ENCODE measurements around the gene GPR135. TPM values are rescaled to one million over a fixed set of nuclear protein-coding genes. Genes with fewer than 3 reads are reported as not detected.

GPR135 gene
- total RNA-seq, 2 experiments from 2014 or later, result 0.81 to 0.91 TPM

DNA sequence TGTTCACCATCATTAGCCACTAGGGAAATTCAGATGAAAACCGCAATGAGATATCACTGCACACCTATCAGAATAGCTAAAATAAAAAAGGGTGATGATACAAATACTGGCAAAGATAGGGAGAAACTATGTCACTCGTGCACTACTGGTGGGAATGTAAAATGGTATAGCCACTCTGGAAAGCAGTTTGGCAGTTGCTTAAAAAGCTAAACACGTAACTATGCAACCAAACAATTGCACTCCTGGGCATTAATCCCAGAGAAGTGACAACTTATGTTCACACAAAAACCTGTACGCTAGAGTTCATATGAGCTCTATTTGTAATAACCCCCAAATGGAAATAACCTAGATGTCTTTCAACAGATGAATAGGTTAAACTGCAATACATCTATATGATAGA is 35.4 kb downstream of the GPR135 start:
- intact Hi-C loops (cut with DNase I, micrococcal nuclease), result no loop called here

DNA sequence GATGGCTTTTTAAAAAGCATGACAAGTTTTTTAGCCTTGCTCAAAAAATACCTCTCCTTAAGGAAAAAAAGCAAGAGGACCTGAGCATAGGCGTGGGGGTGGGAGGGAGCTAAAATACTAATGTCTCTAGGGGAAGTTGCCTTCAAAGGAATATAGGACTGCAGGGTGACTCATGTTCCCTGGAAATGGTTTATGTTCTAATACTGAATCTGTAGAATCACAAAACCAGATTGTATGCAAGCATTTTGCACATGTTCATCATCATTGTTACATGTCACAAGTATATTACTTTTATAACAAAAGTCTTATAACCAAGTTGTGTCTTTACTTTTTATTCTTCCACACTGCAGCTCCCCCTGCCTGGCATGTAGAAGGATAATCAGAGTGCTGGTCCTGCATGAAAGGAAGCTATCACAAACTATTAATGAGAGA is 36.6 kb downstream of the GPR135 start:
- ChIA-PET POLR2A (no interaction called here), CTCF (no interaction called here)
- ATAC-seq (ENCODE audit: poor library complexity) (no peak), DNase-seq (no peak)
- TF ChIP-seq, protein P1, sequence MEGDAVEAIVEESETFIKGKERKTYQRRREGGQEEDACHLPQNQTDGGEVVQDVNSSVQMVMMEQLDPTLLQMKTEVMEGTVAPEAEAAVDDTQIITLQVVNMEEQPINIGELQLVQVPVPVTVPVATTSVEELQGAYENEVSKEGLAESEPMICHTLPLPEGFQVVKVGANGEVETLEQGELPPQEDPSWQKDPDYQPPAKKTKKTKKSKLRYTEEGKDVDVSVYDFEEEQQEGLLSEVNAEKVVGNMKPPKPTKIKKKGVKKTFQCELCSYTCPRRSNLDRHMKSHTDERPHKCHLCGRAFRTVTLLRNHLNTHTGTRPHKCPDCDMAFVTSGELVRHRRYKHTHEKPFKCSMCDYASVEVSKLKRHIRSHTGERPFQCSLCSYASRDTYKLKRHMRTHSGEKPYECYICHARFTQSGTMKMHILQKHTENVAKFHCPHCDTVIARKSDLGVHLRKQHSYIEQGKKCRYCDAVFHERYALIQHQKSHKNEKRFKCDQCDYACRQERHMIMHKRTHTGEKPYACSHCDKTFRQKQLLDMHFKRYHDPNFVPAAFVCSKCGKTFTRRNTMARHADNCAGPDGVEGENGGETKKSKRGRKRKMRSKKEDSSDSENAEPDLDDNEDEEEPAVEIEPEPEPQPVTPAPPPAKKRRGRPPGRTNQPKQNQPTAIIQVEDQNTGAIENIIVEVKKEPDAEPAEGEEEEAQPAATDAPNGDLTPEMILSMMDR (IDR thresholded peaks at IDR 0.05), result no peak
- no peaks in the 10 kb centered on the region for H3K9me3 ChIP-seq (ENCODE audit: control insufficient read depth in 1 of 2, insufficient read depth in 1 of 2, low read length in 2 of 2)
- H3K27ac ChIP-seq (ENCODE audit: low read depth in 1 of 2, low read length in 2 of 2), result no peak overlapping the region
- Mint-ChIP-seq H3K9me3 (no peaks in the 10 kb centered on the region), H3K4me1 (ENCODE audit: low read depth) (no peaks in the 10 kb centered on the region), H3K4me3 (no peak overlapping the region), H3K36me3 (ENCODE audit: low read depth) (no peaks in the 10 kb centered on the region), H3K27me3 (no peaks in the 10 kb centered on the region), H3K27ac (no peak overlapping the region)
- H3K36me3 ChIP-seq (ENCODE audit: insufficient read depth, low read length), result no peaks in the 10 kb centered on the region
- intact Hi-C loops (cut with DNase I, micrococcal nuclease), result no loop called here
- no peak overlapping the region for H3K4me3 ChIP-seq (ENCODE audit: low read length)
- H3K4me1 ChIP-seq (ENCODE audit: insufficient read depth, low read length), result no peaks in the 10 kb centered on the region
- H3K27me3 ChIP-seq (ENCODE audit: control insufficient read depth in 1 of 2, insufficient read depth in 2 of 2, low read length in 2 of 2), result no peaks in the 10 kb centered on the region

More for the DNA sequence above, 35.4 kb downstream of the GPR135 start:
- ChIA-PET CTCF (no interaction called here), POLR2A (interaction anchor here (0.8 kb wide), 1 partner anchor 8 kb away, joined by 3 read pairs; no protein-coding TSS in a partner anchor)
- H3K27me3 Mint-ChIP-seq, result no peaks in the 10 kb centered on the region
- no peak overlapping the region for H3K4me3 Mint-ChIP-seq
- Histone ChIP-seq H3K27me3 (ENCODE audit: control insufficient read depth in 1 of 2, insufficient read depth in 2 of 2, low read length in 2 of 2) (no peaks in the 10 kb centered on the region), H3K4me1 (ENCODE audit: insufficient read depth, low read length) (no peaks in the 10 kb centered on the region), H3K9me3 (ENCODE audit: control insufficient read depth in 1 of 2, insufficient read depth in 1 of 2, low read length in 2 of 2) (no peaks in the 10 kb centered on the region), H3K4me3 (ENCODE audit: low read length) (no peak overlapping the region), H3K27ac (ENCODE audit: low read depth in 1 of 2, low read length in 2 of 2) (no peak overlapping the region), H3K36me3 (ENCODE audit: insufficient read depth, low read length) (no peaks in the 10 kb centered on the region)
- no peaks in the 10 kb centered on the region for H3K36me3 Mint-ChIP-seq (ENCODE audit: low read depth)
- no peak overlapping the region for H3K27ac Mint-ChIP-seq
- TF ChIP-seq, protein P1 (IDR thresholded peaks at IDR 0.05), result no peak
- no peak for ATAC-seq (ENCODE audit: poor library complexity)
- H3K4me1 Mint-ChIP-seq (ENCODE audit: low read depth), result no peaks in the 10 kb centered on the region
- no peaks in the 10 kb centered on the region for H3K9me3 Mint-ChIP-seq
- DNase-seq, result no peak

DNA sequence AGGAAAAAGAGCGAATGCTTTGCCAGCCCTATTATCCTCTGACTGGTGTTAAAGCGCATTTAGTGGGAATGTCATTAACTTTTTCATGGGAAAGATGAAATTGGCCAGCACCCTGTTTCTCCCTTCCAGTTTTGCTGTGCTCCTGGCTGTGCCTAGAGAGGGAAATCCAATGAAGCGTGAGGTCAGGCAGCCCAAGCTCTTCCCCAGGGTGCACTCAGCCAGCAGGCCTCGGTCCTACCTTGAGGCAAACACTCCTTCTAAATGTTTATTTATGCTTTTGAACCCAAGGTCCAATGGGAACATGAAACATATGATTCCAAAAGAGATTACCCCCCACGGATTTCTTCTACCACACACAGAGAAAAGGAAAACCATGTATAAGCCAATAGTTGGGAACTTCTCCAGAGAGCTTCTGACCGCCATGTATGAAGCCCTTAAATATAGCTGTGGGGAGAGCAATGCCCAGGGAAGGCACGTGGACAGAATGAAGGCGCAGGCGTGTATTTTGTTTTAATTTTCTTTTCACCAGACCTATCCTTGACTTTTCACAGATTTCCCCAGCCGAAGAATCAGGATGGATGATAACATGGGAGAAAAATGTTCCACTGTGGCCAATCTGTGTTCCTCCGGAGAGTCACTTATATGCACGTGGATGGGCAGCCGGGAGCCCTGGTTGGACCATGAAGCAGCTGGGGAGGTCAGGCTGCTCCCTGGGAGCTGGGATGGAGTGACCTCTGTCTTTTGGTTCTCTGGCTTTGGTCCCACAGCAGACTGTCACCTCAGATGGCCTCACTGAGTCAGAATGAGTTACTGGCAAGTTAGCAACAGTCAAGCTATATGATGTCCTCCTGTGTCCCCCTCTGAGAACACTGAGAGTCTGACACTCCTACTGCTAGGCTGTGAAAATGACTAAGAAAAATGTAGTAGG is 37.3 kb downstream of the GPR135 start:
- no peak for ATAC-seq (ENCODE audit: poor library complexity)

More for the DNA sequence above, 37.3 kb downstream of the GPR135 start:
- H3K27ac ChIP-seq (ENCODE audit: low read depth in 1 of 2, low read length in 2 of 2), result no peak overlapping the region
- no peak overlapping the region for H3K4me3 ChIP-seq (ENCODE audit: low read length)
- TF ChIP-seq, protein P1 (IDR thresholded peaks at IDR 0.05), result no peak
- no peaks in the 10 kb centered on the region for H3K4me1 ChIP-seq (ENCODE audit: insufficient read depth, low read length)
- Mint-ChIP-seq H3K4me1 (ENCODE audit: low read depth) (no peaks in the 10 kb centered on the region), H3K4me3 (no peak overlapping the region), H3K27ac (no peak overlapping the region), H3K9me3 (no peaks in the 10 kb centered on the region), H3K36me3 (ENCODE audit: low read depth) (no peaks in the 10 kb centered on the region), H3K27me3 (no peaks in the 10 kb centered on the region)
- no peaks in the 10 kb centered on the region for H3K36me3 ChIP-seq (ENCODE audit: insufficient read depth, low read length)
- no peaks in the 10 kb centered on the region for H3K27me3 ChIP-seq (ENCODE audit: control insufficient read depth in 1 of 2, insufficient read depth in 2 of 2, low read length in 2 of 2)
- intact Hi-C loops (cut with DNase I, micrococcal nuclease), result no loop called here
- no peak for DNase-seq
- H3K9me3 ChIP-seq (ENCODE audit: control insufficient read depth in 1 of 2, insufficient read depth in 1 of 2, low read length in 2 of 2), result no peaks in the 10 kb centered on the region
- CTCF ChIA-PET, result no interaction called here
- POLR2A ChIA-PET, result no interaction called here
